Fibroblast of pulmonary artery (primary cell): Measurements from ENCODE around the gene FTSJ3.
"Not testable (repeated sequence)": the region's sequence is repeated elsewhere in the genome, so short reads cannot be mapped to it uniquely, and the experiment has no call there.

Experiments used
- DNase-seq: peaks from one replicate; pipeline ENCODE4 v3.0.0-alpha.2; 2010; ENCODE audit warnings: low read depth
- H3K4me3 ChIP-seq: replicated peaks from 2 replicates; pipeline ENCODE4 v1.5.1; 2011; ENCODE audit warnings: low read depth, mild to moderate bottlenecking, control low read depth, low read length, moderate library complexity
- CTCF ChIP-seq: IDR thresholded peaks from 2 replicates; pipeline ENCODE4 v1.5.1; 2011; ENCODE audit warnings: mild to moderate bottlenecking, control low read depth, low read length, inconsistent platforms; ENCODE audit errors: missing control alignments

FTSJ3 gene

GRCh38 chr17:63859257-63859656 lies 31.8 kb upstream of the FTSJ3 start:
- H3K4me3 ChIP-seq: no peak overlapping the region
- TF ChIP-seq CTCF: no peak
- DNase-seq: no peak

GRCh38 chr17:63856425-63856824 lies 29.0 kb upstream of the FTSJ3 start:
- DNase-seq, H3K4me3 ChIP-seq: not testable (repeated sequence)

GRCh38 chr17:63855185-63855584 lies 27.7 kb upstream of the FTSJ3 start:
- DNase-seq: no peak
- no peak for TF ChIP-seq CTCF

GRCh38 chr17:63854709-63855108 lies 27.2 kb upstream of the FTSJ3 start:
- no peak overlapping the region for H3K4me3 ChIP-seq
- no peak for TF ChIP-seq CTCF
- DNase-seq: no peak

More at GRCh38 chr17:63855185-63855584, 27.7 kb upstream of the FTSJ3 start:
- H3K4me3 ChIP-seq: no peak overlapping the region

- no peak for TF ChIP-seq CTCF
- no peak overlapping the region for H3K4me3 ChIP-seq
- DNase-seq: no peak
These were observed 25.8 kb upstream of the FTSJ3 start for GRCh38 chr17:63853260-63853659.

- H3K4me3 ChIP-seq: no peak overlapping the region
- DNase-seq: no peak
- TF ChIP-seq CTCF: no peak
These were observed 22.9 kb upstream of the FTSJ3 start for GRCh38 chr17:63850401-63850800.

- TF ChIP-seq CTCF: peak; percentile 46
- DNase-seq: peak; percentile 95
- H3K4me3 ChIP-seq: peak overlapping the region; percentile 39
These were observed 21.6 kb upstream of the FTSJ3 start for GRCh38 chr17:63848834-63849689.
